Brain microvascular endothelial cell (primary cell): ENCODE results near the gene PPM1A.

Source experiments
- DNase-seq: peaks from one replicate; pipeline ENCODE4 v3.0.0-alpha.2; 2020
- H3K27ac ChIP-seq: fragments of 250-450 bp; sonication (Bioruptor Pico); 2 replicates; pipeline ENCODE4 v1.5.1; 2020; ENCODE audit warnings: mild to moderate bottlenecking, moderate library complexity
- H3K27me3 ChIP-seq: fragments of 250-450 bp; sonication (Bioruptor Pico); replicated peaks from 2 replicates; pipeline ENCODE4 v1.5.1; 2020; ENCODE audit warnings: mild to moderate bottlenecking
- H3K36me3 ChIP-seq: fragments of 250-450 bp; sonication (Bioruptor Pico); replicated peaks from 2 replicates; pipeline ENCODE4 v1.5.1; 2020; ENCODE audit warnings: mild to moderate bottlenecking
- H3K4me3 ChIP-seq: 2 replicates; pipeline ENCODE4 v1.5.1; 2011; ENCODE audit warnings: low read depth, mild to moderate bottlenecking, control low read depth, low read length, moderate library complexity
- in situ Hi-C: cut with HindIII; loops from 2 replicates; pipeline ENCODE4 v1.10.0; 2017; ENCODE audit warnings: low sequenced_read_pairs, low pct_ligation_motif_present
- TF ChIP-seq, protein P1 (sequence below): IDR thresholded peaks from 2 replicates; pipeline ENCODE4 v1.5.1; 2011; ENCODE audit warnings: low read depth, mild to moderate bottlenecking, moderate library complexity, low read length, control low read depth, inconsistent platforms; ENCODE audit errors: missing control alignments

The PPM1A gene

GRCh38 chr14:60240139-60240856 lies 8.7 kb upstream of the PPM1A start:
- H3K36me3 ChIP-seq: no peaks in the 10 kb centered on the region
- no peak for DNase-seq
- no peak overlapping the region for H3K4me3 ChIP-seq
- TF ChIP-seq, protein P1, sequence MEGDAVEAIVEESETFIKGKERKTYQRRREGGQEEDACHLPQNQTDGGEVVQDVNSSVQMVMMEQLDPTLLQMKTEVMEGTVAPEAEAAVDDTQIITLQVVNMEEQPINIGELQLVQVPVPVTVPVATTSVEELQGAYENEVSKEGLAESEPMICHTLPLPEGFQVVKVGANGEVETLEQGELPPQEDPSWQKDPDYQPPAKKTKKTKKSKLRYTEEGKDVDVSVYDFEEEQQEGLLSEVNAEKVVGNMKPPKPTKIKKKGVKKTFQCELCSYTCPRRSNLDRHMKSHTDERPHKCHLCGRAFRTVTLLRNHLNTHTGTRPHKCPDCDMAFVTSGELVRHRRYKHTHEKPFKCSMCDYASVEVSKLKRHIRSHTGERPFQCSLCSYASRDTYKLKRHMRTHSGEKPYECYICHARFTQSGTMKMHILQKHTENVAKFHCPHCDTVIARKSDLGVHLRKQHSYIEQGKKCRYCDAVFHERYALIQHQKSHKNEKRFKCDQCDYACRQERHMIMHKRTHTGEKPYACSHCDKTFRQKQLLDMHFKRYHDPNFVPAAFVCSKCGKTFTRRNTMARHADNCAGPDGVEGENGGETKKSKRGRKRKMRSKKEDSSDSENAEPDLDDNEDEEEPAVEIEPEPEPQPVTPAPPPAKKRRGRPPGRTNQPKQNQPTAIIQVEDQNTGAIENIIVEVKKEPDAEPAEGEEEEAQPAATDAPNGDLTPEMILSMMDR: no peak
- no peak overlapping the region for H3K27ac ChIP-seq
- in situ Hi-C loops: no loop called here
- no peaks in the 10 kb centered on the region for H3K27me3 ChIP-seq

- TF ChIP-seq, protein P1: no peak
- in situ Hi-C loops: no loop called here
- no peak overlapping the region for H3K4me3 ChIP-seq
- no peak overlapping the region for H3K27ac ChIP-seq
- no peak for DNase-seq
- no peaks in the 10 kb centered on the region for H3K36me3 ChIP-seq
- H3K27me3 ChIP-seq: no peaks in the 10 kb centered on the region
Observed at GRCh38 chr14:60241091-60241490, 7.9 kb upstream of the PPM1A start.

DNA sequence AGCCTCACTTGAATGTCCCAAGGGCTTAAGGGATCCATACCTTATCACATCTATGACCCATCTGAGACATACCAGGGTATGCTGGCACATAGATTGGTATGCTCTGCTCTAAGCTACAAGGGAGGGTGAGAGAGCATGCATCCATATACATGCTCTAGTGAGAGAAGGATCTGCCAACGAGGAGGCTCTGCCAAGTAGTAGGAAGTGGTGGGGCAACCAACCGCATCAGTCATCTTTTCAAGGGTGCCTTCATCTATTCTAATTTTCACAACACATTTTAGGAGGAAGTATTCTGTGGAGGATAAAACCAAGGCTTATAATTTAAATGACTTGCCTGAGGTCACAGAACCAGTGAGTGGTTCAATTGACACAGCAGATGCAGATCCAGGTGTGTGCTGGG lies 6.6 kb upstream of the PPM1A start:
- Histone ChIP-seq H3K27ac (no peak overlapping the region), H3K4me3 (no peak overlapping the region), H3K36me3 (no peaks in the 10 kb centered on the region), H3K27me3 (no peaks in the 10 kb centered on the region)
- in situ Hi-C loops: no loop called here
- TF ChIP-seq, protein P1: no peak
- DNase-seq: no peak

- DNase-seq: no peak
- in situ Hi-C loops: no loop called here
- TF ChIP-seq, protein P1: no peak
Observed at GRCh38 chr14:60245380-60246177, 3.4 kb upstream of the PPM1A start.

DNA sequence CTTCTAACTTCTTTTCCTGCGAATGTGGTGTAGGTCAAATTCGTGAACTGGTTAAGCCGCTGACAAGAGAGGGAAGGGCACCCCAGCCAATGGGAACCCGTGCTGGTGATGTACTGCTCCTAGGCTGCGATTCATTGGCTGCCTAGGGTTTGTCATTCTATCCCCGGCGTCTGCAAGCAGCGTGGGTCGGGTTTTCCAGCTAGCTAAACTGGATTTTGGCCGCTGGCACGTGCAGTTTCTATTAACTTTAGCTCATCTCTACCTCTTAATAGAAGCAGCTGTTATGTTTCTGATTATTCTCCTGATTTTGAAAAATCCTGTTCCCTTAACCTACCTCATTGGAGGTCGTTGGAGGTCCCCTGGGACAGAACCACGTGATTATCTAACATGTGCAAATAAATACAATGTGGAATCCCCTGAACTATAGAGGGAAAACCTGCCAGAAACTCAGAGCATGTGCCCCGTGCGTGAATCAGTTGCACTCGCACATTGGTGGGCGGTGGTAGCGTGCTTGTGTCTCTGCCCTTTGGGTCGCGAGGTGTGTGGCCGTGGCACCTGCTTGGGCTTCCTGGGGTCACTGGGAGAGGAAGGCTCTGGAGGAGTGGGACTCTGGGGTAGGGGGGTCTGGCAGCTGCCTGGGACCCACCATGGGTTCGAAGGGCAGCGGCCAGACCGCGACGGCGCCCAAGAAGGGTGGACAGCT lies 876 bp upstream of the PPM1A start:
- in situ Hi-C loops: no loop called here

More at GRCh38 chr14:60245380-60246177, 3.4 kb upstream of the PPM1A start:
- H3K36me3 ChIP-seq: no peaks in the 10 kb centered on the region
- no peak overlapping the region for H3K27ac ChIP-seq
- no peaks in the 10 kb centered on the region for H3K27me3 ChIP-seq
- no peak overlapping the region for H3K4me3 ChIP-seq

More for the DNA sequence above, 876 bp upstream of the PPM1A start:
- no peaks in the 10 kb centered on the region for H3K36me3 ChIP-seq
- TF ChIP-seq, protein P1: no peak
- H3K27ac ChIP-seq: peak overlapping the region; percentile 88
- peak overlapping the region; percentile 71 for H3K4me3 ChIP-seq
- DNase-seq: peak; percentile 93
- H3K27me3 ChIP-seq: no peaks in the 10 kb centered on the region
